Suprapubic skin (tissue), 4 donors: ENCODE measurements around the gene MSANTD2.

ENCODE experiments used
- CTCF ChIP-seq, 2 donors: fragments of 200-600 bp in 1 of 2; fragments of 450-650 bp in 1 of 2; sonication (generic) in 1 of 2; IDR thresholded peaks; one replicate each; pipeline ENCODE4 v1.5.1; 2016 to 2019; ENCODE audit warnings: antibody characterized with exemption in 2 of 2, mild to moderate bottlenecking in 1 of 2, moderate library complexity in 1 of 2
- EP300 ChIP-seq: sonication (generic); formaldehyde crosslinking; IDR thresholded peaks from one replicate; pipeline ENCODE4 v1.6.1; 2017; ENCODE audit warnings: antibody characterized with exemption
- POLR2A ChIP-seq, 2 donors: fragments of 450-650 bp; IDR thresholded peaks; one replicate each; pipeline ENCODE4 v1.6.1; 2017; ENCODE audit warnings: antibody characterized with exemption in 2 of 2, mild to moderate bottlenecking in 2 of 2, moderate library complexity in 2 of 2
- POLR2AphosphoS5 ChIP-seq, 3 donors: sonication (generic); formaldehyde crosslinking; IDR thresholded peaks; one replicate each; pipeline ENCODE4 v1.6.1; 2017; ENCODE audit warnings: antibody characterized with exemption in 3 of 3

GRCh38 chr11:124736736-124737135 is 63.5 kb downstream of the MSANTD2 start:
- TF ChIP-seq CTCF (IDR thresholded peaks at IDR 0.05), result no peak
- TF ChIP-seq POLR2AphosphoS5 (IDR thresholded peaks at IDR 0.05), result no peak
- no peak for TF ChIP-seq EP300
- no peak for TF ChIP-seq POLR2A (IDR thresholded peaks at IDR 0.05)
